HG02588 (cell line): Measurements from ENCODE around the gene POM121C.
"Not testable (repeated sequence)": the region's sequence is repeated elsewhere in the genome, so short reads cannot be mapped to it uniquely, and the experiment has no call there.

Experiments used
- ATAC-seq: cut with Tn5 transposase; IDR thresholded peaks from one replicate; pipeline ENCODE4 v1.9.1; 2021; ENCODE audit warnings: mild to moderate bottlenecking, moderate library complexity; ENCODE audit not compliant: unreplicated experiment

The POM121C gene

DNA sequence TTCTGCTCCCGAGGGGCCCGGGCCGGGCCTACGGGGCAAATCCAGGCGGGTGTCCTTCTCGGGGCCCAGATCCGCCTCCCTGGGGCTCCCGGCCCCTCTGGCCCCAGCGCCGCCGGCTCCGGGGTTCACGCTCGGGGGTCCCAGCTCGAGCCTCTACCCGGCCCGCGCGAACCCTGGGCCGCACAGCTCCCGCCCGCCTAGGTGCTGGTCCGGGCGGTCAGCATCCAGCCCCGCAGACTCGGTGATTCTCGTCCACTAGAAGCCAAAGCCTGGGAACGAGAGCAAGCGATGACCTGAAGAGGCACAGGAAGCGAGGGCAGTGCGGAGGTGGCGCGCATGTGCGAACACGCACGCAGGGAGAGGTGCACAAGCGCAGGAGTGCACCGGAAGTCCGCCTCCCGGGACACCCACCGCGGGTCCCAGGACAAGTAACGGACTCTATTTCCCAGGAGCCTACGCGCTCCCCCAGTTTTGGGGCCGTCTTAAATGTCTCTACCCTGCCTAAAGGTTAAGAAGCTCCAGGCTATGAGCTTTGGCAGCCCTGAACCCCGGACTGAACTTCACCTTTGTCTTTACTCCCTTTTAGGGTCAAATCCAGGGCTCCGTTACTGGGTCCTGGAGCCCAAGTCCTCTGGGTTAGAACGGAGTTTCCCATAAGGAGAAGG, at the start of gene POM121C:
Gene POM121C, minus strand, starts transcription at position 321 of the 665 bp plus-strand sequence. CDS start 44,803 bp downstream, outside the sequence.
- peak; percentile 98 for ATAC-seq

DNA sequence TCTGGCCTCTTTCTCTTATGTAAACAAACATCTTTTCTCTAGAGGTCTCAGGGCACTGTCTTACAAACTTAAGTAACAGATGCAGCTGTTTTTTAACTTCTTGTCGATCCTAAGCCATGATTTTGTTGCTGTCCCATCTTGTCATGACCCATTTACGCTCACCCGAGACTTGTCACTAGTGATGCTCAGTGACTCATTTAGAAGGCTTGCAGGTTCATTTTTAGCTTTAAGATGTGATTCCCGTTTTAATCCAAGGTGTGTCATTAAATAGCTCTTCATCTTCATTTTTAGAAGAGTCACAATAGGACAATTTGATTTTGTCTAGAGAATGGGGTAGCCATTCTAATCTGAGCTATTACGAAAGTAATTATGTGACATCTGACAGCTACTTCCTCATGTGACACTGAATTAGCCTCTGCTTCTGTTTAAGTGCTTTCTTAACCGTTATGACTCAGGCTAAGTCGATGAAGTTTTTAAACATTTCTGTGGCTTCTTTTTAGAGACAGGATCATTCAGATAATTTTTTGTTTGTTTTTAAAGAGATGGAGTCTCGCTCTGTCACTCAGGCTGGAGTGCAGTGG, 48.7 kb upstream of the POM121C start:
- no peak for ATAC-seq

DNA sequence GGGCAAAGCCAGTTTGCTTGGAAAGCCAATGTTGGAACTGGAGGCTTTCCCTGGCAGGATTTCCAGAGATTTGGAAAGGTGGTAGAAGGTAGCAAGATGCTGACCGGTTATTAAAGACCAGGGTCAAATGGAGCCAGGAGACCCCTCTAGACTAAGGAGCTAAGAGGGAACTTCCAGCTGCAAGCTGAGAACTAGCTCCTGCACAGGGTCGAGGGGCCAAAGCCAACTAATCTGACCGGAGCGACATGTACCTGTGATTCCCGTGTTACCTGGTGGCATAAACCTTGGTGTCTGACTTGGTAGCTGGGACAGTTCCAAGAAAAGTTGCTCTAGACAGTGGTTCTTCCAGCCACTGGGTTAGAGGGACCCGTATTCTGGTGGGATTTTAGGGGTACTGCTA, 47.8 kb upstream of the POM121C start:
- no peak for ATAC-seq

GRCh38 chr7:75532639-75533038, 46.5 kb upstream of the POM121C start:
- no peak for ATAC-seq

GRCh38 chr7:75531359-75531821, 45.3 kb upstream of the POM121C start:
- ATAC-seq: no peak

DNA sequence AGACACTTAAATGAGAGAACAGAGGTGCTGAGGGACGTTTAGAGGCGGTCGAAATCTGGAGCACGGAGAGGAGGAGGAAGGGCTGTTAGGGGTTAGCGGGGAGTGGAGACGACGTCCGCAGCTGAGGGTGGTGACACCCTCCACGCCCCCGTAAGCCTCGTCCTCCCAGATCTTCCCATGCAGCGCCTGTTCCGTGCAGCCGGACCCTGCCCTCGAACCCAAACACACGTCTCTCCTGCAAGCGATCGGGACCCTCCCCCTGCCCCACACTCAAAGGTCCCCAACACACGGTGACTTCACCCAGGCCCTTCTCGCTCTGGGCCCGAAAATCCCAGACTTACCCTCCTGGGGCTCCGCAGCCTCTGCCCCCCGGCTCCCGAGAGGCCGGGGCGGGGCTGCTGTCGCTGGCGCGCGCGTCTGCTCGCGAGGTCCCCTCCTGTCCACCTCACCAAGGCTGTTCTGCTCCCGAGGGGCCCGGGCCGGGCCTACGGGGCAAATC, 41.2 kb upstream of the POM121C start:
- not testable (repeated sequence) for ATAC-seq

- ATAC-seq: not testable (repeated sequence)
These were observed 35.6 kb upstream of the POM121C start for GRCh38 chr7:75521727-75522126.

DNA sequence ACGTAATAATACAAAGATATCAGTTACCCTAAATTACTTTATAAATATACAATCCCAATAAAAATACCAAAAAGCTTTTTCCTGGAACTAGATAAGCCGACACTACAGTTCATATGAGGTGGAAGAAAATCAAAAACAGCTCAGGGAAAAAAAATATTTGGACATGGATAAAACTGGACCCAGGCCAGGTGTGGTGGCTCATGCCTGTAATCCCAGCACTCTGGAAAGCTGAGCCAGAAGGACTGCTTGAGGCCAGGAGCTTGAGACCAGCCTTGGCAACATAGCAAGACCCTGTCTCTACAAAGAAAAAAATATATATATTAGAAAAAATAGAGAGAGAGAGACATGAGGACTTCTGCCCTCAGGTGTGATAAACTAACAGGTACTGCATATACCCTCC, 32.7 kb upstream of the POM121C start:
- ATAC-seq: not testable (repeated sequence)

DNA sequence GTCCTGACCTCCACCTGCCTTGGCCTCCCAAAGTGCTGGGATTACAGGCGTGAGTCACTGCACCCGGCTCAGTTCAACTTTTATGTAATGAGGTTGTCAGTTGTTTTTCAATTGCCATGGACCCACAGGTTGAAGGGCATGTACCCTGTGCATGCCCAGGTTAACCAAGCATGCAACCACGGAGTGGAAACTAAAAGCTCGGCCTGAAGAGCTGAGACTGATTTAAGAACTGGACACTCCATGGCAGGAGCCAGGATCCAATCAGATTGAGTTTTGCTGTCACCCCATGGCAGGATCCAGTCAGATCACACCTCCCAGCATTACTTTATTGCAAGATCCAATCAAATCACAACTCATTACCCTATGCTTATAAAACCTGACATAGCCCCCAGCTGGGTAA, 22.9 kb upstream of the POM121C start:
- not testable (repeated sequence) for ATAC-seq

GRCh38 chr7:75492020-75492419, 5.9 kb upstream of the POM121C start, which contains the start of gene SPDYE5:
SPDYE5 (plus strand) TSS chr7:75492320; CDS start chr7:75494048, 1,728 bp downstream.
- not testable (repeated sequence) for ATAC-seq

DNA sequence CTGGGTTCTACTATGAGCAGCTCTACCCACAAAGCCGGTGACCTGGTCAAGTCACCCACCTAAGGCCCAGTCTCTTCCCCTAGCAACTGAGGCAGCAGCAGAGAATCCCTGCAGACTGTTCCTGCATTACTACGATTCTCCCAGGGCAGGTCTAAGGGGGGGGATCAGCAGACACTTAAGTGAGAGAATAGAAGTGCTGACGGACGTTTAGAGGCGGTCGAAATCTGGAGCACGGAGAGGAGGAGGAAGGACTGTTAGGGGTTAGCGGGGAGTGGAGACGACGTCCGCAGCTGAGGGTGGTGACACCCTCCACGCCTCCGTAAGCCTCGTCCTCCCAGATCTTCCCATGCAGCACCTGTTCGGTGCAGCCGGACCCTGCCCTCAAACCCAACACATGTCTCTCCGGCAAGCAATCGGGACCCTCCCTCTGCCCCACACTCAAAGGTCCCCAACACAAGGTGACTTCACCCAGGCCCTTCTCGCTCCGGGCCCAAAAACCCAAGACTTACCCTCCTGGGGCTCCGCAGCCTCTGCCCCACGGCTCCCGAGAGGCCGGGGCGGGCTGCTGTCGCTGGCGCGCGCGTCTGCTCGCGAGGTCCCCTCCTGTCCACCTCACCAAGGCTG, 632 bp downstream of the POM121C start:
- not testable (repeated sequence) for ATAC-seq

- ATAC-seq: not testable (repeated sequence)
These were observed 5.8 kb downstream of the POM121C start for GRCh38 chr7:75480313-75480712.

GRCh38 chr7:75477457-75477856, 8.6 kb downstream of the POM121C start:
- not testable (repeated sequence) for ATAC-seq

DNA sequence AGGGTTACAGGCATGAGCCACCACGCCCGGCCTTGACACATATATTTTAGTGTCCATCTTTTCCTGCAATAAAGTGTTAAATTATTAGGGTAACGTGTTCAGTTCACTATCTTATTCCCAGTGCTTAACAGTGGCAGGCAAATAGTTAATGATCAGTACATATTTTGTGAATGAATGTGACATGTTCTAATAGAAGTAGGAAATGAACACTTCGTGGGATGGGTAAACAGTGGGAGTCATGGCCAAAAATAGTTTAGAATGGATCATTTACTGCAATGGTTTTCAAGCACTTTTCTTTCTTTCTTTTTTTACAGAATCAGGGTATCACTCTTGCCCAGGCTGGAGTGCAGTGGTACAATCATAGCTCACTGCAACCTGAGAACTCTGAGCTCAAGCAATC, 15.9 kb downstream of the POM121C start:
- not testable (repeated sequence) for ATAC-seq

DNA sequence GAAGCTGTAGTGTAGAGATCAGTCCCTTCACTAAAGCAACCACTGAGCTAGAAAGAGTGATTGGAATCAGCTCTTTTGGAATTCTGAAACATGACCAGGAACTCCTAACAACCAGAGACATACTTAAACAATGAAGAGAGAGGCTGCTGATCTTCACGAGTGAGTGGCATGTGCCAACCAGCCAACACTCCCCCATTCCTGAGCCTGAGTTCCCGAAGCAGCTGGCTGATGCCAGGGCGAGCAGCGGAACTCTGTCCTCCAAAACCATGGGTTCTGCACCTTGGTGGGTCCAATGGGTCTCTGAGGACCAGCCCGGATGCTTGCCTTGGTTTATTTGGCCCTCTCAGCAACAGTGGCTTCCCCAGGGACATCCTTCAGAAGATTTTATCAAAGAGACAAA, 25.6 kb downstream of the POM121C start:
- ATAC-seq: not testable (repeated sequence)

DNA sequence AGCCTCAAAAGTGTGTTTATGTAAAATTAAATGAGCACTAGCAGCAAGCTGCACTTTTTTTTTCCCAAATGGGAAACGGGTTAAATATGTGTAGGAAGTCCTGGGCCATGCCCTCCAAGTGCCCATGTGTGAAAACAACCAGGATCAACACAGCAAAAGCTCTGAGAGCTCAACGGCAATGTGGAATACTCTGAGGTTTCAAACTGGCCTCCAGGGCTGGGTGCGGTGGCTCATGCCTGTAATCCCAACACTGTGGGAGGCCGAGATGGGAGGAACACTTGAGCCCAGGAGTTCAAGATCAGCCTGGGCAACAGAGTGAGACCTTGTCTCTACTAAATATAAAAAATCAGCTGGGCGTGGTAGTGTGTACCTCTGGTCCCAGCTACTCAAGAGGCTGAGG, 28.1 kb downstream of the POM121C start:
- ATAC-seq: not testable (repeated sequence)

DNA sequence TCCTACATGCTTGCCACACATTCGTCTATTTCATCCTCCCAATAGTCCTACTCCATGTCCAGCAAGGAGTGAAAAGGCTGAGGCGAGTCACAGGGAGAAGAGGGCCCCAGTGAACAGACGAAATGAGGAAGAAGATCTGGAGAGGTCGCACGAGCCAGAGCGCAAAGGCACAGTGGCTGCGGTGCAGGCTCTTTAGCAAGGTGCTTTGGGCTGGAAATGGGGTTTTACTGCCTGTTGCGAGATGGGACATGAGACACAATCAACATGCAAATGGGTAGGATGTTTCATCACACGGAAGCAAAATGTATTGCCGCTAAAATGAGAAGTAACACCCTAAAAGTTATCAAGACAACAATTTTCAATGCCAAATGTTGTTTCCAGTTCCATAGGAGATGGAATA, 29.7 kb downstream of the POM121C start:
- ATAC-seq: not testable (repeated sequence)

GRCh38 chr7:75452494-75452955, 33.6 kb downstream of the POM121C start:
- peak; percentile 76 for ATAC-seq

DNA sequence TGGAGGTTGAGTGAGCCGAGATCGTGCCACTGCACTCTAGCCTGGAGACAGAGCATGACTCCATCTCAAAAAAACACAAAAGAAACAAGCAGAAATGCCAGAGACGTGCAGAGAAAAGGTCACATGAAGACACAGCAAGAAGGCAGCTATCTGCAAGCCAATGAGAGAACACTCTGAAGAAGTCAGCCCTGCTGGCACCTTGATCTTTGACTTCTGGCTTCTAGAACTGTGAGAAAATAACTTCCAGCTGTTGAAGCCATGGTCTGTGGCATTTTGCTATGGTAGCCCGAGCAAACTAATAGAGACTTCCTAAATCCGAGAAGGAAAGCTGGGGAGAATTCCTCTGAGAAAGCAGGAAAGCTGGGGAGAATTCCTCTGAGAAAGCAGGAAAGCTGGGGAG, 36.2 kb downstream of the POM121C start:
- not testable (repeated sequence) for ATAC-seq

DNA sequence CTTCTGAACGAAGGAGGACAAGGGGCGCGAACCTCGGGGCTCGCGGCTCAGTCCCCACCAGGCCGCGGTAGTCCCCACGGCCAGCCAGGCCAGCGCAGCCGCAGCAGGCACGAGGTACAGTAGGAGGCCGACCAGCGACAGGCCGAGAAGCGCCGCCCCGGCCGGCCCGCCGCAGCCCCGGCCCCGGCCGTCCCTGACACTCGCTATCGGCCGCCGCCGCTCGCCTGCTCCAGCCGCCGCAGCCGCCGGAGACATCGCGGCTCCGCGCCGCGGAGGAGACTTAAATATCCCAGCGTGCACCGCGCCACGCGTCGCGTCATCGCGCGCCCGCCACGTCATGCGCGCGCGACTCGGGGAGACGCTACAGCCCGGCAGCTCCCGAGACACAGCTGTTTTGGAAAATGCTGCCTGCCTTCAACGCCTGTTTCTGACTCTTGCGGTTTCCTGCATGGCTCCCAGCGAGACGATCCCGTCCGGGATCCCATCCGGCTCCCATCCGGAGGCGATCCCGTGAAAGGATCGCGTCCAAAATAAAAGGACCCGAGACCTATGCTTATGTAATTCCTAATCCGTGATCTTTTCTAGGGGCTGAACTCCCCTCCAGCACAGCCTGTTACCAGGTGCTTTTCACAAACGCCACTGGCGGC, 43.5 kb downstream of the POM121C start:
- peak; percentile 88 for ATAC-seq

- peak; percentile 34 for ATAC-seq
These were observed 44.0 kb downstream of the POM121C start for GRCh38 chr7:75442101-75442464.
